GM23248 (cell line): ENCODE results near the gene WDR76.

Source experiments
- EZH2 ChIP-seq: fragments of 200-600 bp; sonication (generic); IDR thresholded peaks from 2 replicates; pipeline ENCODE4 v1.6.1; 2018; ENCODE audit warnings: antibody characterized with exemption, mild to moderate bottlenecking; ENCODE audit not compliant: insufficient read depth, poor library complexity, severe bottlenecking
- EZH2phosphoT487 ChIP-seq: fragments of 200-600 bp; sonication (generic); IDR thresholded peaks from 2 replicates; pipeline ENCODE4 v1.6.1; 2018; ENCODE audit warnings: antibody characterized with exemption, moderate library complexity, mild to moderate bottlenecking, low read depth; ENCODE audit not compliant: insufficient read depth

DNA sequence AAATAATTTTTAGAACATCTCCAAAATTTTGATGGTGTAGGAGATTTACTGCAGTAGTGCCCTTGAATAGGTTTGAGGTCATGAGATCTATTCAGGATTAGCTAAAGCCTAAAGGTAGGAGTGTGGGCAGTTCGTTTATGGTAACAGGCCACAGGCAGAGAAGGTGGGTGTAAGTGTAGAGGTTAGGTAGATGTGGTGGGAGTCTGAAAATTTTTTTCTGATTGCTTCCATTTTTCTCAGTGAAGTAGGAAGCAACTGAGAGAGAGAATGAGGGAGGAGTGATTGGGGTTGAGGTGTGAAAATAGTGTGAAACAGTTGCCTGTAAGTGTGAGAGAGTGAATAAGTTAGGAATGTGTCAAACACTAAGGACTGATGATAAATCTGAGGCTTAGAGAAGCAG, 47.8 kb upstream of the WDR76 start:
- TF ChIP-seq EZH2, result no peak
- no peak for TF ChIP-seq EZH2phosphoT487
